Osteocyte (in vitro differentiated cells): Measurements from ENCODE around the gene C14orf132. TPM values are rescaled to one million over a fixed set of nuclear protein-coding genes. Genes with fewer than 3 reads are reported as not detected.

Experiments
- DNase-seq: peaks from one replicate; pipeline ENCODE4 v3.0.0; 2021; ENCODE audit warnings: mixed read lengths; ENCODE audit not compliant: unreplicated experiment; ENCODE audit errors: extremely low spot score
- H3K27ac Mint-ChIP-seq: one replicate; pipeline ENCODE4 v1.8.0; 2021; ENCODE audit warnings: mild to moderate bottlenecking, mixed read lengths; ENCODE audit not compliant: unreplicated experiment
- H3K27me3 Mint-ChIP-seq: one replicate; pipeline ENCODE4 v1.8.0; 2021; ENCODE audit warnings: mixed read lengths; ENCODE audit not compliant: unreplicated experiment
- H3K36me3 Mint-ChIP-seq: one replicate; pipeline ENCODE4 v1.8.0; 2021; ENCODE audit warnings: mixed read lengths; ENCODE audit not compliant: unreplicated experiment
- H3K4me1 Mint-ChIP-seq: one replicate; pipeline ENCODE4 v1.8.0; 2021; ENCODE audit warnings: mixed read lengths; ENCODE audit not compliant: unreplicated experiment
- H3K4me3 Mint-ChIP-seq: one replicate; pipeline ENCODE4 v1.8.0; 2021; ENCODE audit warnings: mild to moderate bottlenecking, moderate library complexity, mixed read lengths; ENCODE audit not compliant: unreplicated experiment
- H3K9me3 Mint-ChIP-seq: one replicate; pipeline ENCODE4 v1.8.0; 2021; ENCODE audit warnings: mixed read lengths; ENCODE audit not compliant: unreplicated experiment
- total RNA-seq: library from RNA; stranded (reverse); gene quantifications from 2 replicates; pipeline ENCODE4 v1.2.1, GENCODE V29; 2021
- TF ChIP-seq, protein P1 (sequence below): fragments of 200-600 bp; sonication (generic); IDR thresholded peaks from 2 replicates; pipeline ENCODE4 v1.5.0; 2021; ENCODE audit warnings: antibody characterized with exemption, mild to moderate bottlenecking, moderate library complexity

Gene C14orf132
- total RNA-seq, 1 donor from 2014 or later, result 86.9 TPM

DNA sequence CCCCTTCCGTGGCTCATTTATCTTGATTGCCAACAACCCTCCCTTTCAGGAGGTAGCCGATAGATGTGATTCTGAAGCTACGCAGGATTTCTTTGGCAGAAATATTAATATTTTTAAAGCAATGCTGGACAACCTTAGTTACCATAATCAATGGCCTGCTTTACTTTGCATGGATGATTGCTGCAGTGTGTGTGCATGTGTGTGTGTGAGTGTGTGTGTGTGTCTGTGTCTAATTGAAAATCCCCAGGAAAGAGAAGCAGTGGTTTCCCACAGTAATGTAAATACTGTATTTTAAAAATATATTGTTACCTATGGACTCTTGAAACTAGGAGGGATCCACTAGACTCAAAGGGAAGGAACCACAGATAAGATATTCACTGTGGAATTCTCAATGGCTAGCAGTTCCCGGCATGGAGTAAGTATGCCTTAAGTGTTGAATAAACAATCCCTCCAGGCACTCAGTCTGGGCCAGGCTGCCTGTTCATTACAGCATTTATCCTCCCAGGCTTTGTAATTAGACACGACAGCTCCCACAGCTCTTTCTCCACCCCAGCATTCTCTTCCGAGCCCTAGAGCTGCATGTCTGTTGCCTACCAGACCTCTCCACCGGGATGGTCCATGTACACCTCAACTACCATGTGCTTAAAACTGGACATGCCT lies 22.5 kb upstream of the C14orf132 start:
- H3K4me1 Mint-ChIP-seq, result peaks cover 27% of the 10 kb centered on the region
- H3K27me3 Mint-ChIP-seq, result peaks cover 52% of the 10 kb centered on the region
- H3K36me3 Mint-ChIP-seq, result peaks cover under 1% of the 10 kb centered on the region
- H3K9me3 Mint-ChIP-seq, result peaks cover 3% of the 10 kb centered on the region
- no peak for DNase-seq
- TF ChIP-seq, protein P1, sequence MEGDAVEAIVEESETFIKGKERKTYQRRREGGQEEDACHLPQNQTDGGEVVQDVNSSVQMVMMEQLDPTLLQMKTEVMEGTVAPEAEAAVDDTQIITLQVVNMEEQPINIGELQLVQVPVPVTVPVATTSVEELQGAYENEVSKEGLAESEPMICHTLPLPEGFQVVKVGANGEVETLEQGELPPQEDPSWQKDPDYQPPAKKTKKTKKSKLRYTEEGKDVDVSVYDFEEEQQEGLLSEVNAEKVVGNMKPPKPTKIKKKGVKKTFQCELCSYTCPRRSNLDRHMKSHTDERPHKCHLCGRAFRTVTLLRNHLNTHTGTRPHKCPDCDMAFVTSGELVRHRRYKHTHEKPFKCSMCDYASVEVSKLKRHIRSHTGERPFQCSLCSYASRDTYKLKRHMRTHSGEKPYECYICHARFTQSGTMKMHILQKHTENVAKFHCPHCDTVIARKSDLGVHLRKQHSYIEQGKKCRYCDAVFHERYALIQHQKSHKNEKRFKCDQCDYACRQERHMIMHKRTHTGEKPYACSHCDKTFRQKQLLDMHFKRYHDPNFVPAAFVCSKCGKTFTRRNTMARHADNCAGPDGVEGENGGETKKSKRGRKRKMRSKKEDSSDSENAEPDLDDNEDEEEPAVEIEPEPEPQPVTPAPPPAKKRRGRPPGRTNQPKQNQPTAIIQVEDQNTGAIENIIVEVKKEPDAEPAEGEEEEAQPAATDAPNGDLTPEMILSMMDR, result no peak
- peak overlapping the region; percentile 80 for H3K27ac Mint-ChIP-seq
- H3K4me3 Mint-ChIP-seq, result no peak overlapping the region

DNA sequence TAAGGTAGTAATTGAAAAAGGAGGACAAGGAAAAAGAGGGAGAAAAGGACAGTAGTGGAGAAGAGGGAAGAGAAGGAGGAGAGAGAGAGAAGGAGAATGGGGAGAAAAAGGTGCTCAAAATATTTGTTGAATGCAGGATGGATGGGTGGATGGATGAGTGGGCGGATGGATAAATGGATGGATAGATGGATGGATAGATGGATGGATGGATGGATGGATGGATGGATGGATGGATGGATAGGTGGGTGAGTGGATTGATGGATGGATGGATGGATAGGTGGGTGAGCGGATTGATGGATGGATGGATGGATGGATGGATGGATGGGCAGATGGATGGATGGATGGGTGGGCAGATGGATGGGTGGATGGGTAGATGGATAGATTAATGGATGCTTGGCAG lies 21.3 kb upstream of the C14orf132 start:
- no peaks in the 10 kb centered on the region for H3K36me3 Mint-ChIP-seq
- peaks cover 64% of the 10 kb centered on the region for H3K27me3 Mint-ChIP-seq
- no peak overlapping the region for H3K4me3 Mint-ChIP-seq
- H3K27ac Mint-ChIP-seq, result no peak overlapping the region
- peaks cover 27% of the 10 kb centered on the region for H3K4me1 Mint-ChIP-seq
- TF ChIP-seq, protein P1, result no peak
- no peak for DNase-seq
- H3K9me3 Mint-ChIP-seq, result no peaks in the 10 kb centered on the region

DNA sequence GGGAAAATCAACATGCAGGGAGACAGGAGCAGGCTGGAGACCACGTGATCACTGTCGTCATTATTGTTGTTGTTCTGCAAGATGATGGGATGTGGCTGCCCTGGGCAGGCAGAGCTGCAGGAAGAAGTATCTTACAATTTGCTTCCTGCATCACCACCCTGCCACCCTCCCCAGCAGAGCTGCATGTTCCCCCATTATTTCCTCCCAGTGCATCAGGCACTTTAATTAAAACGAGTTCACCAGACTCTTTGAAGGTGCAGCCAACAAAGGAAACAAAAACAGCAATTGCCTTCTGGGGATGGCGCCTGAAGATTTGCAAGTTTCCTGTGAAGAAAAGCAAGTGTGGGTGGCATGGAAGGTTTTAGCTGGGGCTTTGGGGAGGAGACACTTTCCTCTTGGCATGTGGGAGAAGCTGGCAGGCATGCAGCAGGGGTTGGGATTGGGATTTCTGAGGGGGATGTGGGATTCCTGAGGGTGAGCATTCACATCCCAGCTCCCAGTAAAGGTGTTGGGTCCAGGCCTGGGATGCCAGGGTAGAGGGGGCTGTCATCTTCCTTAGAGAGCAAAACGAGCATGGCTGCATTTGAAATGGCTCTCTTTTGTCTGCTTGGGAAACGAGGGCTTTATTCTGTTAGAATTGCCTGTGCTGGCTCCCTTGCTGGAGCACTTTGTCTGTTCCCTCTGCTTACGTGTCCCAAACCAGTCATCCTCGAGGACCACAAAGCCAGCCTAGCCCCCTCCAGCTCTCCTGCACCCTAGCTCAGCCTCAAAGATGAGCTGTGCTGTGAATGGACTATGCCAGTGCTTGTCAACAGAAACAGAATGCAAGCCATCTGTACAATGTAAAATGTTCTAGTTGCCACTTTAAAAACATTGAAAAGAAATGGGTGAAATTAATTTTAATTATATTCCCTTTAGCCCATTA lies 11.5 kb upstream of the C14orf132 start:
- H3K4me1 Mint-ChIP-seq, result peaks cover 14% of the 10 kb centered on the region
- peaks cover 8% of the 10 kb centered on the region for H3K36me3 Mint-ChIP-seq
- TF ChIP-seq, protein P1, result no peak
- H3K4me3 Mint-ChIP-seq, result no peak overlapping the region
- peaks cover 6% of the 10 kb centered on the region for H3K9me3 Mint-ChIP-seq
- peaks cover 47% of the 10 kb centered on the region for H3K27me3 Mint-ChIP-seq
- no peak overlapping the region for H3K27ac Mint-ChIP-seq
- no peak for DNase-seq

DNA sequence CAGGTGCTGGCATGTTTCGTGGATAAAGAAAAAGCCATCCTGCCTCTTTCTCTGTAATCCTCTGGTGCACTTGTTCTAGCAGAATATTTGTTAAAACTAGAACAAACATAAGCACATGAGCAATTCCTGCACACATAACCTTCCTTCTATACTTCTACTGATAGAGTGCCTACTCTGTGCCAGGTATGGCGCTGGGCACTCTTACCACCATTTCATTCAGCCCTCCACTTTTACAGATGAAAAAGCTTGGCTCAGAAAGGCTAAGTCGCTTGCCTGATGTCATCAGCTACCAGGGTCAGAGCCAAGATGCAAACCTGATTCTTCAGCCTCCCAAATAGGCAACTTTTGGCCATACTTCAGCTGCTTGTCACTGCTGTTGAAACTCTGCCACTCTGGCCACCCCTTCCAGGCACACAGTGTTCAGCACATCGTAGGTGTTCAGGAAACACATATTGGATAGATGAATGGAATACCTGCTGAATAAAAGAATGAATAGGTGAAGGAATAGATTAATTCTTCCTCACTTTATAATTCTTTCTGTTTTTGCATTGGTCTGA lies 10.0 kb upstream of the C14orf132 start:
- peaks cover 36% of the 10 kb centered on the region for H3K27me3 Mint-ChIP-seq

More for the DNA sequence above, 10.0 kb upstream of the C14orf132 start:
- DNase-seq, result no peak
- TF ChIP-seq, protein P1, result no peak
- H3K4me1 Mint-ChIP-seq, result peaks cover 14% of the 10 kb centered on the region
- peaks cover 8% of the 10 kb centered on the region for H3K36me3 Mint-ChIP-seq
- H3K27ac Mint-ChIP-seq, result no peak overlapping the region
- H3K4me3 Mint-ChIP-seq, result no peak overlapping the region
- peaks cover 6% of the 10 kb centered on the region for H3K9me3 Mint-ChIP-seq
